Neuronal stem cell (in vitro differentiated cells): ENCODE data around the gene ITGB5.
A peak's percentile ranks its signal among the peaks of the same experiment; 100 is the strongest.

ENCODE experiments used
- DNase-seq: peaks from one replicate; pipeline ENCODE4 v3.0.0-alpha.2; 2013; ENCODE audit warnings: low spot score
- H2AFZ ChIP-seq: one replicate; pipeline ENCODE4 v1.6.1; 2013; ENCODE audit warnings: mild to moderate bottlenecking, low read length, inconsistent platforms
- H2AK5ac ChIP-seq: 2 replicates; pipeline ENCODE4 v1.6.1; 2013; ENCODE audit warnings: low read depth, mild to moderate bottlenecking, inconsistent platforms, low read length, moderate library complexity, mixed read lengths
- H2BK120ac ChIP-seq: 2 replicates; pipeline ENCODE4 v1.6.1; 2013; ENCODE audit warnings: low read depth, mild to moderate bottlenecking, inconsistent platforms, low read length, moderate library complexity, mixed read lengths
- H2BK12ac ChIP-seq: one replicate; pipeline ENCODE4 v1.6.1; 2013; ENCODE audit warnings: low read length, inconsistent platforms
- H2BK15ac ChIP-seq: 2 replicates; pipeline ENCODE4 v1.6.1; 2013; ENCODE audit warnings: mild to moderate bottlenecking, low read length, inconsistent platforms, mixed read lengths
- H2BK5ac ChIP-seq: one replicate; pipeline ENCODE4 v1.6.1; 2013; ENCODE audit warnings: inconsistent platforms, mild to moderate bottlenecking, low read length, moderate library complexity
- H3K14ac ChIP-seq: one replicate; pipeline ENCODE4 v1.6.1; 2013; ENCODE audit warnings: low read length, inconsistent platforms
- H3K18ac ChIP-seq: 2 replicates; pipeline ENCODE4 v1.6.1; 2013; ENCODE audit warnings: low read length, inconsistent platforms
- H3K23ac ChIP-seq: 2 replicates; pipeline ENCODE4 v1.6.1; 2013; ENCODE audit warnings: low read depth, mild to moderate bottlenecking, mixed read lengths, low read length, inconsistent platforms; ENCODE audit not compliant: poor library complexity
- H3K27ac ChIP-seq: replicated peaks from 3 replicates; pipeline ENCODE4 v1.5.1; 2013; ENCODE audit warnings: low read length, inconsistent platforms
- H3K27me3 ChIP-seq, 3 experiments: 2 replicates each; pipeline ENCODE4 v1.6.1; 2013; ENCODE audit warnings: low read length in 3 of 3, mild to moderate bottlenecking in 2 of 3, inconsistent platforms in 1 of 3, low read depth in 1 of 3, mixed read lengths in 1 of 3, moderate library complexity in 1 of 3; ENCODE audit not compliant: control insufficient read depth in 3 of 3, insufficient read depth in 3 of 3
- H3K36me3 ChIP-seq, 2 donors: replicated peaks in 1 of 2; 2 replicates each; pipeline ENCODE4 v1.6.1; 2013; ENCODE audit warnings: low read length in 2 of 2; ENCODE audit not compliant: control insufficient read depth in 2 of 2, insufficient read depth in 2 of 2
- H3K4ac ChIP-seq: 2 replicates; pipeline ENCODE4 v1.6.1; 2013; ENCODE audit warnings: inconsistent platforms, mild to moderate bottlenecking, low read length, moderate library complexity
- H3K4me1 ChIP-seq, 2 donors: 1 replicate in 1 of 2; 2 replicates in 1 of 2; pipeline ENCODE4 v1.6.1; 2013; ENCODE audit warnings: low read length in 2 of 2, low read depth in 1 of 2; ENCODE audit not compliant: control insufficient read depth in 2 of 2, insufficient read depth in 1 of 2
- H3K4me2 ChIP-seq: one replicate; pipeline ENCODE4 v1.6.1; 2013; ENCODE audit warnings: mild to moderate bottlenecking, low read length, inconsistent platforms; ENCODE audit not compliant: insufficient read depth, poor library complexity, severe bottlenecking
- H3K4me3 ChIP-seq, 2 donors: 2 replicates each; pipeline ENCODE4 v1.5.1; 2013; ENCODE audit warnings: low read length in 2 of 2, mild to moderate bottlenecking in 2 of 2, inconsistent platforms in 1 of 2, moderate library complexity in 1 of 2
- H3K79me1 ChIP-seq: one replicate; pipeline ENCODE4 v1.6.1; 2013; ENCODE audit warnings: low read depth, mild to moderate bottlenecking, inconsistent platforms, low read length, moderate library complexity
- H3K9ac ChIP-seq: one replicate; pipeline ENCODE4 v1.6.1; 2013; ENCODE audit warnings: mild to moderate bottlenecking, low read depth, low read length, inconsistent platforms; ENCODE audit not compliant: poor library complexity
- H3K9me3 ChIP-seq, 2 donors: replicated peaks in 1 of 2; 2 replicates each; pipeline versions ENCODE3 to v1.6.1; 2013; ENCODE audit warnings: low read length in 2 of 2, mild to moderate bottlenecking in 2 of 2, inconsistent platforms in 1 of 2, low read depth in 1 of 2, mixed read lengths in 1 of 2, moderate library complexity in 1 of 2; ENCODE audit not compliant: control insufficient read depth in 2 of 2, insufficient read depth in 1 of 2
- H4K8ac ChIP-seq: one replicate; pipeline ENCODE4 v1.6.1; 2013; ENCODE audit warnings: low read depth, mild to moderate bottlenecking, inconsistent platforms, low read length, moderate library complexity
- H4K91ac ChIP-seq: one replicate; pipeline ENCODE4 v1.6.1; 2013; ENCODE audit warnings: low read length, low read depth, mild to moderate bottlenecking, inconsistent platforms; ENCODE audit not compliant: poor library complexity
- WGBS, 2 donors: extraction: QIAGEN DNeasy Blood & Tissue Kit; methylation state at CpG; one replicate each; pipeline ENCODE4 v1.1.7; 2013; ENCODE audit warnings: missing lambda C conversion rate in 2 of 2, mixed read lengths in 1 of 2; ENCODE audit not compliant: insufficient read length in 2 of 2, insufficient replicate concordance in 1 of 2; ENCODE audit errors: extremely low coverage in 2 of 2; 5-methylcytosine and 5-hydroxymethylcytosine counted together

ITGB5 gene

DNA sequence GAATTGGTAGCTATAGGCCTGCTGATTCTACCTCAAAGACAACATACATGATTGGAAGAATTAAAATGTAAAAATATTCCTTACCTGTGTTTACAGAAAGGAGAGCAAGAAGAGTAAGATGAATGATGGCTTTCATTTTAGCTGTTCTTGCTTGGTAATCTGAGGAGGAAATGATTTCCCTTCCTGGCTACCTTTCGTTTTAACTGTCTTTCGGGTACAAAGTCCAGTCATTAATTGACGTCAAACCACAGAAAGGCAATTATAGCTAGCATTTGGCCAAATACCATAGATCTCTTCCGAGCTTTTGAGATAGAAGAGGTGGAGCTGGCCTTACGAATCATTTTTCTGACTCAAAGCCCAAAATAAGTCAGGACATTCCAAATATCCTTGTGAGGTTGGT lies 47.4 kb upstream of the ITGB5 start, which contains the start of gene MUC13:
Gene MUC13, minus strand, starts transcription at position 175 of the 400 bp plus-strand sequence. Its CDS starts 39 bp downstream, at position 136.
- Histone ChIP-seq H4K91ac (no peak within 1 kb of the TSS), H3K4me1 (no peaks in the 10 kb centered on the region), H2BK15ac (no peak within 1 kb of the TSS), H3K4ac (no peak within 1 kb of the TSS), H3K18ac (no peak within 1 kb of the TSS), H3K14ac (no peak within 1 kb of the TSS), H4K8ac (no peak within 1 kb of the TSS), H2AK5ac (no peak within 1 kb of the TSS), H3K4me2 (no peak within 1 kb of the TSS), H3K27ac (no peak within 1 kb of the TSS), H3K36me3 (no peaks in the 10 kb centered on the region), H2AFZ (no peak within 1 kb of the TSS), H3K23ac (no peak within 1 kb of the TSS), H3K79me1 (no peaks in the 10 kb centered on the region), H2BK120ac (no peak within 1 kb of the TSS), H3K4me3 (no peak within 1 kb of the TSS), H3K9me3 (no peaks in the 10 kb centered on the region), H2BK12ac (no peak within 1 kb of the TSS), H3K9ac (no peak within 1 kb of the TSS), H3K27me3 (peaks cover 0 to 2% (median 0%) of the 10 kb centered on the region in 3 experiments), H2BK5ac (no peak within 1 kb of the TSS)
- DNase-seq: no peak
- WGBS, 2 donors: no CpG with 5 or more reads among the region's 5 CpGs

DNA sequence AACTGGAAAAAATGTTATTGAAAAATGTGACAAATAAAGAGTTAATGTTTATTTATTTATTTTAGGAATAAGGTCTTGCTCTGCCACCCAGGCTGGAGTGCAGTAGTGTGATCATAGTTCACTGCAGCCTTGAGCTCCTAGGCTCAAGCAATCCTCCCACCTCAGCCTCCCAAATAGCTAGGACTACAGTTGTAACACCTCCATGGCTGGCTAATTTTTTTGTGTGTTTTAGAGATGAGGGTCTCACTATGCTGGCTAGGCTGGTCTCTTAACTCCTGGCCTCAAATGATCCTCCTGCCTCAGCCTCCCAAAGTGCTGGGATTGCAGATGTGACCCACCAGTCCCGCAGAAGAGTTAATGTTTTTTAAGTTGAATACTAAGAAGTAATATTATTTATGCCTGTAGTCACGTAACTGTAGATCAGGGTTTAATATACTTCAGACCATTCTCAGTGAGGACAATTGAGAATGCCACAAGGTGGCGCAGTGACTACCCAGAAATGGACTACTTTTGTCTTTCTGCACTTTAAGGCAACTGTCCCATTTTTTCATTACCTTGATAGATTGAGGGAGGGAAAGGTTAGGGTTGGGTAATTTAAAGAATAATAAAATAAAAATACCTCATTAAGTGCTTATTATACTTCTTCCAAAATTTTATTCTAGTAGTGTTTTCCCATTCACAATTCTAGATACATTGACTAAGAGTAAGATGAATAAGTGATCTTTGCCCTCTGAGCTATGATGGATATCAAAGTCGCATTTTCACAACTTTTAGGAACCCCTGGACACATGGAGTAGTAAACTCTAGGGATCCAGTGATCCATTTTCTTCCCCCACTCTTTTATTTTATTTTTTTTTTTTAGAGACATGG lies 41.4 kb upstream of the ITGB5 start:
- peak; percentile 54 for DNase-seq
- no peaks in the 10 kb centered on the region for H3K4me1 ChIP-seq

DNA sequence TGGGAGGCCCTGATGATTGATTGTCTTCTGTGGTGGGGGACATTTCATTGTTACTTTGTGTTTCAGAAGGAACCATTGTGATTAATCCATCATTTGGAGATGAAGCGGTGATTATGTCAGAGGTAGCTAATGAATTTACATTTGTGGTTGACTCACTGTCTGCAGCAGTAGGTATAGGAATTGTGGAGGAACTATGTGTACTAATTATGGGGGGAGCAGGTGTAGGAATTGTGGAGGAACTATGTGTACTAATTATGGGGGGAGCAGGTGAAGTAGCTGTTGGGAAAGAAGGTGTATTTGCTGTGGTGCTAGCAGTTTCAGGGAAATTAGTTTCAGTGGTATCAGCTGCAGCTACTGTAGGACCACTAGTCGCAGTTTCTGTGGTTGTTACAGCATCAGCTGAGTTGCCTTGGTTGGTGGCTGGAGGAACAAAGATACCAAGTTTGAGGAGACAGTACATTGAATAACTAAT lies 40.4 kb upstream of the ITGB5 start:
- no peak overlapping the region for H4K8ac ChIP-seq
- no peak overlapping the region for H2BK5ac ChIP-seq
- H2AFZ ChIP-seq: no peak overlapping the region
- H3K4me2 ChIP-seq: no peak overlapping the region
- no peak overlapping the region for H3K4me3 ChIP-seq
- no peak overlapping the region for H3K4ac ChIP-seq
- WGBS, 2 donors: no CpG with 5 or more reads among the region's 2 CpGs
- H3K18ac ChIP-seq: no peak overlapping the region
- no peaks in the 10 kb centered on the region for H3K4me1 ChIP-seq
- H3K9me3 ChIP-seq: no peaks in the 10 kb centered on the region
- H2BK120ac ChIP-seq: no peak overlapping the region
- DNase-seq: no peak
- no peak overlapping the region for H3K23ac ChIP-seq
- H3K14ac ChIP-seq: no peak overlapping the region
- H2AK5ac ChIP-seq: no peak overlapping the region
- H3K27me3 ChIP-seq: peaks cover 0 to 30% (median 0%) of the 10 kb centered on the region in 3 experiments
- H2BK15ac ChIP-seq: no peak overlapping the region
- H3K27ac ChIP-seq: no peak overlapping the region
- no peak overlapping the region for H3K9ac ChIP-seq
- H2BK12ac ChIP-seq: no peak overlapping the region
- H4K91ac ChIP-seq: no peak overlapping the region
- no peaks in the 10 kb centered on the region for H3K36me3 ChIP-seq
- H3K79me1 ChIP-seq: no peaks in the 10 kb centered on the region

More for the DNA sequence above, 41.4 kb upstream of the ITGB5 start:
- H3K23ac ChIP-seq: no peak overlapping the region
- H2AFZ ChIP-seq: no peak overlapping the region
- no peaks in the 10 kb centered on the region for H3K79me1 ChIP-seq
- no peak overlapping the region for H3K4me2 ChIP-seq
- no peak overlapping the region for H2BK15ac ChIP-seq
- H2BK5ac ChIP-seq: no peak overlapping the region
- no peak overlapping the region for H2BK120ac ChIP-seq
- H4K91ac ChIP-seq: no peak overlapping the region
- H3K36me3 ChIP-seq: no peaks in the 10 kb centered on the region
- no peak overlapping the region for H3K4me3 ChIP-seq
- no peak overlapping the region for H3K4ac ChIP-seq
- no peak overlapping the region for H2BK12ac ChIP-seq
- peaks cover 0 to 26% (median 0%) of the 10 kb centered on the region in 3 experiments for H3K27me3 ChIP-seq
- no peak overlapping the region for H3K9ac ChIP-seq
- H3K9me3 ChIP-seq: no peaks in the 10 kb centered on the region
- no peak overlapping the region for H2AK5ac ChIP-seq
- H3K27ac ChIP-seq: no peak overlapping the region
- no CpG with 5 or more reads among the region's 4 CpGs for WGBS, 2 donors
- no peak overlapping the region for H4K8ac ChIP-seq
- no peak overlapping the region for H3K14ac ChIP-seq
- H3K18ac ChIP-seq: no peak overlapping the region

DNA sequence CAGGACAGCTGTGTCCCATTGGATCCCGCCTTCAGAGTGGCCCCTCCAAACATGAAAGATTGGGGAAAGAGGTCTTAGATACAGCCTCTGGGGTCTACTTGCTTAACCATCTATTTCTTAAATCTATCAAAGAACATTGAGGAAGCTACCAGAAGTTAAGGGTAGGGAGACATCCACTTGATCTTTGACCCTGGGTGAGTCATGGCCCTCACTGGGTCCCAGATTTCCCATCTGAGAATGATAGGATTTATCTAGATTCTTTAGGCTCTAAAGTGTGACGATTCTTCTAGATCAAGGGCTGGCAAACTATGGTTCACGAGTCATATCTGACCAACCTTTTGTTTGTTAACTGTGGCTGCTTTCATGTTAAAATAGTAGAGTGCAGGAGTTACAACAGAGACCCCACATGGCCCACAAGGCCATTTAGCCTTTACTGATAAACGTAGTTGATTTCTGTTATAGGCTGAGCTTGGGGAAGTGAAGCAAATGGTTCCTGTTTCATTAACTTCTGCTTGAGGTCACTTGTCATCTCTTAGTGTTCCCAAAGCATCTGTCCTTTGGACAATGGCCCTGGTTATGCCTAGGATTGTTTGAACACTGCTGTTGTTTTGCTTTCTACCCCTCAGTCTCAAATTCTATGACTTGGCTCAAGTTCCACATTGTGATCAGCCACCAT lies 39.4 kb upstream of the ITGB5 start:
- no peak overlapping the region for H4K8ac ChIP-seq
- no CpG with 5 or more reads among the region's 4 CpGs for WGBS, 2 donors
- no peak overlapping the region for H3K9ac ChIP-seq
- H3K27me3 ChIP-seq: peaks cover 0 to 30% (median 0%) of the 10 kb centered on the region in 3 experiments
- H3K23ac ChIP-seq: no peak overlapping the region
- H2AFZ ChIP-seq: no peak overlapping the region
- no peak overlapping the region for H2BK120ac ChIP-seq
- no peak overlapping the region for H3K27ac ChIP-seq
- H2BK5ac ChIP-seq: no peak overlapping the region
- H3K79me1 ChIP-seq: no peaks in the 10 kb centered on the region
- H3K36me3 ChIP-seq: no peaks in the 10 kb centered on the region
- no peak overlapping the region for H3K4me3 ChIP-seq
- no peak overlapping the region for H3K14ac ChIP-seq
- no peaks in the 10 kb centered on the region for H3K9me3 ChIP-seq
- no peak overlapping the region for H3K4me2 ChIP-seq
- DNase-seq: no peak
- H2AK5ac ChIP-seq: no peak overlapping the region
- no peaks in the 10 kb centered on the region for H3K4me1 ChIP-seq
- H3K18ac ChIP-seq: no peak overlapping the region
- no peak overlapping the region for H2BK15ac ChIP-seq
- H2BK12ac ChIP-seq: no peak overlapping the region
- no peak overlapping the region for H3K4ac ChIP-seq
- no peak overlapping the region for H4K91ac ChIP-seq
